HS-27A (cell line): Measurements from ENCODE around the gene EIPR1.

ENCODE experiments used
- DNase-seq: peaks from one replicate; pipeline ENCODE4 v3.0.0-alpha.2; 2012; ENCODE audit warnings: low read depth, missing footprints

Gene EIPR1

GRCh38 chr2:3324036-3324386 is 53.6 kb downstream of the EIPR1 start:
- no peak for DNase-seq

GRCh38 chr2:3323360-3324035 is 54.1 kb downstream of the EIPR1 start:
- no peak for DNase-seq

DNA sequence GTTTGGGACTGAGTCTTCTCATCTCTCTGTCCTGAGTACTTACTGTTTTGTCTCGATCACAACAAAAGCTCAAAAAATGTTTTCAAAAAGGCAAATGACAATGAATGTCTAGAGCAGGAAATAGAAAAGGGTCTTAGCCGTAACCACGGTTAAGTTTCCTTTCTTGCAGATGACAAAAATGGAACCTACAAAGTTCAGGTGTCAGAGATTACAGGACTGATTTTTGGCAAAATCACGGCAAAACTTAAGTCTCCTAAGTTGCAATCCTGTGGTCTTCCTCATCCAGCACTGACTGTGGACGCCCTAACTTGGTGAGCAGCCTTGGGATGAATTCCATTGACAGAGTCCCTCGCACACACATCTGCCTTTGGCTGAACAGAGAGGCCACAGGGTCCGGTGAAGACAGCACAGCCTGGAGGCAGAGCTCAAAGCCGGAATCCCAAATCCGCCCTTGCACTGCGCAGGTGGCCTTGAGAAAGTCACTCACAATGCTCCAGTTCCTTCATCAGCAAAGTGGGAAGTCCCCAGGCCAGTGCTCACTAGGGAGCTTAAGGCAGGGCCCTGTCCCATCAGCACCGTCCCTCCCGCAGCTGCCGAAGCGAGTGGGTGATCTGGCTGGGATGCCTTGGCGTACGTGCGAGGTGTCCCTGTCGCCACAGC is 55.2 kb downstream of the EIPR1 start:
- DNase-seq: no peak

GRCh38 chr2:3321825-3322224 is 55.8 kb downstream of the EIPR1 start:
- DNase-seq: no peak

DNA sequence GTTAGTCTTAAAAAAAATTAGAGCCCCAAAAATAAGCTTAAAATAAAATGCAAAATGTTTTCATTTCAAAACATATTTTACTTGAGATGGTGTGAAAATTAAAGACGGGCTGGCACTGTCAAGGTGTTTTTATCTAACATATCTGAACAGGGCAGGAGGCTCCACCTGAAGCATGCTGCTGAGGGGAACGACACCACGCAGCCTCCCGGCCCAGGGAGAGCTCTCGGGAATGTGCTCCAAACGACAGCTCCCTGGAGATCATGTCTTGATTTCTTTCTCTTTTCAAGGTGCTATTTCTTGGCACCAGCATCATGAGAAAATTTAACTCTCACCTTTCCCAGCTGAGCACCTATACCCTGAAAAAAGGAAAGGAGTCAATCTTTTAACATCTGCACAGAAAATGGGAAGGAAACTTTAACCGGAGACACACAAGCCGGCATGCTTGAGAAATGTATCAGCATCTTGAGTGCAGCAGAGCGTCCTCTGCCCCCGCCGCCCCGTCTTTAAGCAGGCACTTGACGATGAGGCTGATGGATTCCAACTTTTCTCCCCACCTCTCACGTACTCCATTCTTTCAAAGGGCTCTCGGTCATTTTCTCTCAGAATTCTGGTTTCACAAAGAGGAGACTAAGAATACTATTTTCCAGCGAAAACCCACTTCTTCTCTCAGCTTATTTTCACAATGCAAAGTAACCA is 56.6 kb downstream of the EIPR1 start:
- no peak for DNase-seq

- no peak for DNase-seq
Observed at GRCh38 chr2:3319745-3320566, 57.7 kb downstream of the EIPR1 start.

DNA sequence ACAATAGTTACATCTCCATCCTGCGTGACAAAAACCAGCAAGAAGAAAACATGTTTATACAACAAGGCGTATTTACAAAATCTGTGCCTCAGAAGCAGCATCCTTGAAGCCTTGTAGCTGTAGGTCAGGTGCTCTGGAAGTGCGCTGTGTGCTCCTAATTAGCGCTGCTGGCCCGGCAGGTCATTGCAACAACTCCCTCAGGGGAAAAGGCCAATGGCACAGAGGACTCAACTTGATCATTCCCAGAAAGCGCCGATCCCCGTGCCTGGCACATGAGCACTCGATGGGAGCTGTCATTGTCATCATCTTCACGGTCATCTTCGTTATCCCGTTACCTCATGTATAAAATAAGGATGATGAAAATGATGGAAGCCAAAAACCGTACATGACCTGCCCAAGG is 58.5 kb downstream of the EIPR1 start:
- no peak for DNase-seq

- no peak for DNase-seq
Observed at GRCh38 chr2:3317871-3318590, 59.6 kb downstream of the EIPR1 start.

GRCh38 chr2:3317277-3317685 is 60.3 kb downstream of the EIPR1 start:
- no peak for DNase-seq

DNA sequence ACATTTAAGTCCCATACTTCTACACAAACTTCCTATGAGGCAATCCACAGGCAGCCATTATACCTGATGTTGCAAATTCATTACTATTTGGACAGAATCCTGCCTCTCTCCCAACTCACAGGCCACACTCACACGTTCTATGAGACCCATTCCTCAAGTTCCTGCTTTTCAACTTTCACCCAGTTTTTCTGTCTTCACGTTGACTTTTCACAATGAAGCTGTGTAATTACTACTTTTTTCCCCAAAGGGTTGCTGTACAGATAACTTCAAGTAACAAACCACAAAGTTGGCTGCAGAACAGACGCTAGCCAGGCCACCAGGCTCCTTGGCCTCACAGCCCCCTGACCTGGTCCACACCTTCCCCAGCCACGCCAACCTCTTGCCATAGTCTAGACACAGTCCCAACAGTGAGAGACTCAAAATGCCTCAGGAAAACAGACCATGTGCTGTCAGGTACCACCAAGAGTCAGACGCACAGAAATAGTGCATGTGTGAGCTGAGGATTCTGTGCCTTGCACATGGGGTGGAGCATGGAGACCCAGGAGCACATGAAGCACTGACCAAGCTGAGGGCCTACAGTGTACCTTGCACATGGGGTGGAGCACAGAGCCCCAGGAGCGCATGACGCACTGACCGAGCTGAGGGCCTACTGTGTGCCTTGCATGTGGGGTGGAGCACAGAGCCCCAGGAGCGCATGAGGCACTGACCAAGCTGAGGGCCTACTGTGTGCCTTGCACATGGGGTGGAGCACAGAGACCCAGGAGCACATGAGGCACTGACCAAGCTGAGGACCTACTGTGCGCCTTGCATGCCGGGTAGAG is 61.0 kb downstream of the EIPR1 start:
- DNase-seq: no peak

DNA sequence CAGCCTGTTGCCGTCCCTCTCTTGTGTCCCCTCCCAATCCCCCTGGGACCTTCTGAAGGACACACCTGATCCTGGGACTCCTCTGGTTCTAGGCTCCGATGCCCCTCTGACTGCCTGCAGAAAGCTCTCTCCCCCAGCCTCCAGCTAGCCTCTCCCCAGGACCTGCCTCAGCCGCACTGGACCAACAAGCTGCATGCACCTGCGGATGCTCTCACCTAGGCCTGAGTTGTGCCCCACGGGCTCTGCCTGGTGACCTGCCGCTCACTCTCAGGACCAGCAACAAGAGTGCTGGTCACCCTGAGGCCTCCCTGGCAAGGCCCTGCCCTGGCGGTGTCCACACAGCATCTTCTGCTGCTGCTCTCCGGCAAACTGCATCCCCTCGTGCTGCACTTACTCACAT is 63.0 kb downstream of the EIPR1 start:
- DNase-seq: no peak

DNA sequence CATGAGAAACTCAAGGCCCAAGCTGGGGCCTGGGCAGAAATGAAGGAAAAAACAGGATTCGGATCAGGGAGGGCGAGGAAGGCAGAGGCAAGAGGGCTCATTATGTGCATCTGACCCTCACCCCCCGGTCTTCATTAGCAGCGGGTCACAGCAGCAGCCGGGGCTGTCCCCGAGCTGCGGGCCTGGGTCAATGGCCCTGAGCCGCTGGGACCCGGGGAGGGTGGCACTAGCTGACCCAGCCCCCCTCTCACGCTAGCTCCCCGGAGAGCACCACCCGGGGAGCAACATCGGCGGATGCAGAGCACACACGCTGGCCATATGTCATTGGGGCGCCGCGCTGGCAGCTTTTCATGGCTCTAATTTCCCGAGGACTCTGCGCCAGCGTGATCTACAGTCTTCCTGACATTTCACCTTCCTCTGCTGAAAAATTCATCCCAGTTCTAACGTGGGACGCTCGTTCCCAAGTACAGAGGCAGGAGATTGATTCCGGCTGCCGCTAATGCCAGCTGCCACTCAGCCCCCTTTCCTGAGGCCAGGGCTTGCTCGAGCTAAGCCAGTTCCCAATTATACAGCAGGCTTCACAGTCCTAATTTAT is 63.7 kb downstream of the EIPR1 start:
- no peak for DNase-seq

DNA sequence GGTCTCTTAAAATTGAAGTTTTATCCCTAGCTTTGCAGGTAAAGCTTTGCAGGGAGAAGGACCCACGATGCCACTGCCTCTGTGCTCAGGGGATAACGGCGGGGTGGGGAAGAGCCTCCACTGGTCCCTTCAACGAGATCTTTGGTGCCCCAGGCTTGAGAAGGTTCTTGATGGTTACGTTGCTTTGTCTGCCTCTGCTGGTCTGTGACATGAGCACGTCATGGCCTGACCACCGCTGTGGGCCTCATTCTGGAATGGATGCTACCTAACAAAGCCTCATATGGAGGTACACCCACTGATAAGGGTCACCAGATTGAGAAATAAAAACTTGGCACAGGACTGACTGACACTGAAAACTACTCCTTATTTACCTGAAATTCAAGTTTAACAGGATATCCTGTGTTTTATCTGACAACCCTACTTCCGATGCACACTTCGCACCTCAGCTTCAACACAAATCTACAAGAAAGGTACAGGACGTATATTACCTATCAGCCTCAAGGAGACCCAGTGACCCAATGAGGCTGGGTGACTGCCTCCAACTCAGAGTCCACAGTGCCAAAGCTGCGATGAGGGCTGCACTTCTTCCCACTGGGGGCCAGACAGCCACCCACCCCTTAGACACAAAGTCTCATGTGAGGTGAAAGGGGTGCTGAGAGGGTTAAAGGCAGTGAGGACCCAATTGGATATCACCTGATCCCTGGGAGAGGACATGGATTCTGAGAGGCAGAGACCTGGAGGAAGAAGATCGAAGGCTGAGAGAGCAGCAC is 64.9 kb downstream of the EIPR1 start:
- no peak for DNase-seq

GRCh38 chr2:3311601-3312000 is 66.0 kb downstream of the EIPR1 start:
- no peak for DNase-seq

DNA sequence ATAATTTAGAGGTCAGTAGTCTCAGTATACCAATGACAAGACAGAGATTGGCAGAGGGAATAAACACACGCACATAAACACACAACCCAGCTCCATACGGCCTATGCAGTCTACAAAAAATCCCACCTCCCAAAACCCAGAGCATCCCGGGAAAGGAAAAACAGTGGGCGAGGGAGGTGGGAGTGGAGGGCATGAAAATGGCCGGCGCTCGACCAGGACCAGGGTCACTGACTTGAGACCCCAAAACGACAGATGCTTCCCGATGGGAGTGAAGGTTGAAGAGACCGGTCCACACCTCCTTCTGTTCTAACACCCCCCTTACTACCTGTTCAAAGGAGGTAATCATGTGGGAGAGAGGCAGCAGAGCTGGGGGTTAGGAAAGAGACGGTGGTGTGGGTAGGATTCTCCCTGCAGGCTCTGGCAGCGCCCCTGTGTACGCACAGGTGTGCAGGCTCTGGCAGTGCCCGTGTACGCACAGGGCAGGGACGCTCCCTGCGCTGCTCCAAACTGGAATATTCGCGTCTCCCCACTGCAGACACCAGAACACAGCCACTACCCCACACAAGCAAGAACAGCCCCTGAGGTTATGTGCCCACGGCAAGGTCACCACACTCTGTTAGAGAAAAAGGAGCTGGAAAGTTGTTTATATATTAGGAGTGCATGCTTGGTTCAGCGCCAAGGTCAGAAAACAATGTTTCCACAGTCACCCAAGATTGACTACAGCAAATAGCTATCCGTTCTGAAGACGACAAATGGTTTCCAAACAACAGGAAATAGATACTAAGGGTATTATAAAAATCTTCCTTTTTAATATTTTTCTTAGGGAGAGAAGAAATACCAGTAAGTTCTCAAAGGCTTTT is 67.9 kb downstream of the EIPR1 start:
- no peak for DNase-seq

DNA sequence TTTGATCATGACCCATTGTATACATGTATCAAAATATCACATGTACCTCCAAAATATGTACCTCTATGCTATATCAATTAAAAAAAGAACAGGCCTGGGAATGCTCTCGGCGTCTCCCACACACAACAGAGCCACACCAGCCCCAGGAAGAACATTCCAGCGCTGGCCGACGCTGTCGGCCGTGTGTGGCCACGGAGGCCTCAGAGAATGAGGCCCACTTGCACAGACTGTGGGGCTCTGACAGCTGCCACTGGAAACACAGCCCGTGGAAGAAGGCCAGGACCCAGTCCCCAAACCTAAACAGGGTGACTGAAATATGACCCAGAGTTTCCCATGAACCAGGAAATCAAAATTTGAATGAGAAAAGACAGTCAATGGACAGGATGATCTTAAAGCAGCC is 69.7 kb downstream of the EIPR1 start:
- DNase-seq: no peak

DNA sequence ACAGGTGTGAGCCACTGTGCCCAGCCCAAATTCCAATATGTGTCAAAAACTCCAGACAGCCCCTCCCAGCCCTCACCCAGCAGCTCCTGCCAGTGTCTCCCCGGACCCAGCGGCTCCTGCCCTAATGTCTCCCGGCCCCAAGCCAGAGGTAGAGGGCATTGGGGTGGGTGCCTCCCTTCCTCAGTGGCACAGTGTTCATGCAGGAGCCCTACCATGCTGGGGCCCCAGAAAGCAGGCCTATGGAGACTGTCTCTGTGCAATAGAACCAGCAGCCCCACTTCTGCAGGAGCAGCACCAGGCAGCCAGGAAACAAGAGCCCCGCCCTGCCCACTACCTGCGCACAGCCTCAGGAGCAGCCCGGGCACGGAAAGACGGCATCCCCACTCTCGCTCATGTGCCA is 70.4 kb downstream of the EIPR1 start:
- DNase-seq: no peak

- DNase-seq: no peak
Observed at GRCh38 chr2:3305952-3306351, 71.7 kb downstream of the EIPR1 start.

- DNase-seq: no peak
Observed at GRCh38 chr2:3305431-3305830, 72.2 kb downstream of the EIPR1 start.
